Stimulated activated CD4-positive, alpha-beta T cell treated with anti-CD3 and anti-CD28 coated beads, Interleukin-15, amount 100 ng/mL, for 48 hours (primary cell): ENCODE data around the gene CES4A.
"Not testable (repeated sequence)": the region's sequence is repeated elsewhere in the genome, so short reads cannot be mapped to it uniquely, and the experiment has no call there.

ENCODE experiments used
- DNase-seq, 2 donors: peaks; one replicate each; pipeline ENCODE4 v3.0.0-alpha.2; 2020; ENCODE audit warnings: low read depth in 2 of 2

Gene CES4A

DNA sequence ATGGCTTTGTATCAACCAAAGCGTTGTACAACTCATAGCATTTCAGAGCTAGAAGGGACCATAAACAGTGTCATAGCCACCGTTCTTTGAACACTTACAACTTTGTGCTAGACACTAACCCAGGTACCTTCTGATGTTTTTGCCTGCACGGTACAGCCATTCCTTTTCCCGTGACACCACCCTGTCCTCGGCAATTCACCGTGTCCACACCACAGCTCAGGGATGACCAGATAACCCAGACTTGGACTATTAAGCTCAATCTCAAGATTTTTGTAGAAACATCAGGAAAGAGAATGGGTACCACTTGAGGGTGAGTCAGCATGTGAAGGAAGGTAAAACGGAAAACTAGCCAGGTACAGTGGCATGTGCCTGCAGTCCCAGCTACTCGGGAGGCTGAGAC lies 30.8 kb downstream of the CES4A start:
- no peak for DNase-seq

DNA sequence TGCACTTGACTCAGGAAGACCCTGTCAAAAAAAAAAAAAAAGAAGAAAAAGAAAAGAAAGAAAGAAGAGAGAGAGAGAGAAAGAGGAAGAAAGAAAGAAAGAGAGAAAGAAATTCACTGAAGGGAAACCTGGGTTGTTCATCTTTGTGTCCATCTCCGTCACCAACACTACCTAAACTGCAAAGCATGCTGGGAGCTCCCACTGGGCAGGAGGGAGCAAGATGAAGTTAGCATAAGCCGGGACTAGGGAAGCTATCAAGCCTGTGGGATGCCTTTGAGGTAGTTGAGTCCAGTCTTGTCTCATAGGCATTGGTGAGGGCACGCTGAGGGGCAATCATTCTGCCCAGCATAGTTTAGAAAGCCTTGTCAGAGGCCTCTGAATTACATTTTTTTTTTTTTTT lies 32.9 kb downstream of the CES4A start:
- DNase-seq: no peak

DNA sequence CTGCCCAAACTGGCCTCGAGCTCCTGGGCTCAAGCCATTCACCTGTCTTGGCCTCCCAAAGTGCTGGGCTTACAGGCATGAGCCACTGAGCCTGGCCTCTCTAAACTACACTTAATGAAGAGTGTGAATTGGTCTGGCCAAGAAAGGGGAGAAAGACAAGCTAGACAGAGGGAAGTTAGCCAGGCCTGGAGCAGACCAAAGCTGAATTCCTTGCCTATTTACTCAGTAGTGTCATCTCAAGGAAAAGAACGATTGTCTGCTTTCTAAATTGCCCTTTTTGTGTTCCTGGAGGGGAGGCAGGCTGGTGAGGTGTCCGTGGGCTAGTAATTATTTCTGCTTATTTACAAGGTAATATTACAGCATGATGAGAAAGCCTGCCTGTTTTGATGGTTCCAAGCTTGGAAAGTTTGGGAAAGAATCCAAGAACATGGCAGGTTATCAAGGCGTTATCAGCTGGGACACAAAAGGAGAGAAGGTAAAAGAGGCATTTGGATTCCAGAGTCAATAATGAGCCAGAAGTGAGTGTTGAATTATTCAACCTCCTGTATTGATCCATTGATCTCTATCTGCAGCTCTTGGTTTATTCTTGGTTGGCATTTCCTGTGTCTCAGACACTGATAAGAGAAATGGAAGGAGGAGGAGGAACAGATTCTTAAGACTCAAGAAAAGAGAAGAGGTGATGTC lies 34.3 kb downstream of the CES4A start:
- DNase-seq: no peak

DNA sequence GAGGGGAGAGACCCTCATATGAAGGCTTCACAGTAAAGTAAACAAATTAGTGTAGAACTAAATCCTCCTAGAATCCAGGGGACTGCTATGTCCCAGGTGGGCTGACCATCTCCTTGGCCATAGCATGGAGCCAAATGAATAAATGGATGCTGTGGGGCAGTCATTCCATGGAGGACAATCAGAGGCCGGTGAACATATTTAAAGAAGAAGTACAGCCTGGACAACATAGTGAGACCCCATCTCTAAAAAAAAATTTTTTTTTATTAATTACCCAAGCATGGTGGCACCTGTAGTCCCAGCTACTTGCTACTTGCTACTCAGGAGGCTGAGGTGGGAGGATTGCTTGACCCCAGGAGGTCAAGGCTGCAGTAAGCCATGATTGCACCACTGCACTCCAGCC lies 35.3 kb downstream of the CES4A start:
- no peak for DNase-seq

DNA sequence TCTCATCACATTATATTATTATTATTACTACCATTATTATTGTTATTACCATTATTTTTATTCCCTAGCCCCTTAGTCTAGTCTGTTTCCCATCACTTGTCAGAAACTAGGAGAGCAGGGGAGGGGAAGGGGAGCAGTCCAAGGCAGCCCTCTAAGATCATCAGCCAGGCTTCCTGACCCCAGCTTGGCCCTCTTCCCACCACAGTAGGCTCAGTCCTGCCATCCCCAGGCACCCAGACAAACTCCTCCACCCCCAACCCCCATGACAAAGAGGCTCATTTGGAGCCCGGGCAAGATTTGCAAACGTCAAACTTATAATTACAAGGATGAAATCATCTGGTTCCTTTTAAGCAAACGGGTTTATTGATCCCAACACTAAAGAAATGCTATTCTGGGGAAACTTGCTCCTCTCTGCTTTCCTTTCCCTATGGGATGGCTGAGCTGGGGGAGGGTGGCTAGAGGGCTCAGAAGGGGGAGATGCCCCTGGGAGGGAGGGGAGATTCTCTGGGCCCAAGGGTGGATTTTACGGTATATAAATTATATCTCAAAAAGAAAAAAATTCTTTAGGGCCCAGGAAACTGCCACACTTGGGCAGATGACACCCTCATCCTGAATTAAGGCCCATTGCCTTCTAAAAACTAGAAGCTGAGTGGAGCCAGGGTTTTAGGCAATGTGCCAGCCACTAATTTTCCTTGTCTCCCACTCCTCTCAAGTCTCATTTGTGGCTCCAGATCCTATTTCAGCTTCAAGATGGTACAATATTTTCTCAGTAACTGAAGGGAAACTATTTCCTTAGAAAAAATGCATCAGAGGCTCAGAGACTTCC lies 36.2 kb downstream of the CES4A start:
- no peak for DNase-seq

DNA sequence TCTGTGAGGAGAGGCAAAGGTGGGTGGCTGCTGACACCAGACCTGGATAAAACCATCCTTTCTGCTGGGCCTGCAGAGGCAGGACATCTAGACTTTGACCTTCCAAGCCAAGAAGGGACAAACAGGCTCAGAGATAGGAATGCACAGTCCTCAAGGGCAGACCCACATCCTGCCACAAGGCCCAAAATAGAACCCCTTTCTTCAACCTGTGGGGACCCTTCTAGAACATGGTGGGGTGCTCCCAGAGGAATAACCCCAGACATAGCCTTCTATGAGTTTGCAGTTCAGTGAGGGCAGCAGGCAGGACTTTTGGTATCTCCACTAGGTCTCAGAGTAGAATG lies 36.8 kb downstream of the CES4A start:
- no peak for DNase-seq

DNA sequence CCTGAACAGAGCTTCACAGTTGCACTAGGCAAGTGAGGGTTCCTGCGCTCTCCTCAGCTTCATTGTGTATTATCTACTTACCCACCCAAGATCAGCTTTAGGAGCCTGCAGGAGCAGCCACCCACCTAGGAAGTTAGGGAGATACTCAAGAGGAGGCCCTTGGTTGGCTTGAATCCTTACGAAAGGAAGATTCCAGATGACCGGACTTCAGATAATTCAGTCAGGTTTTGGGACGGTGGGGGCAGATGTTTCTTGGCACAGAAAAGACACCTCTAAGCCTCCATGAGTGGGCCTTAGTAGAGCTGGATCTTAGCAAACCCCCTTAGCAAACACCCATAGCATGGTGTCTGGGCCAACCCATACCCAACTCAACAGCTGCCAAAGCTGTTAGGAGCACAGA lies 38.2 kb downstream of the CES4A start:
- DNase-seq: no peak

DNA sequence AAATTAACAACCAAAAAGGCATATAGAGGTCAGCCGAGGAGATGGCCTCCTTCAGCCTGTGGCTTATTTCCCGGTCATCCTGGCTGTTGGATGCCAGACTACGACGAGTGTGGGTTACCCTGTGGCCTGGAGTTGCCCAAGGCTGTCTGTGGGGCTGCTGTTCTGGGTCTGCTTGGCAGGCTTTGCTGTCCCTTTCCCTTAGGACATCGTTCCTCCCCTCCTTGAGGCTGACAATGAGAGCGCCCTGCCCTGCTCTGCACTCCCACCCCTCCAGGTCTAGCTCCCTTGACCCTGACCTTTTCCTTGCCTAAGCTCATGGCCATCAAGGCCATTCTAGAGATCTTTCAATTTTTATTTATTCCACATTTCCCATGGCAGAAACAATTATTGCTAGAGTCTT lies 38.7 kb downstream of the CES4A start:
- DNase-seq: no peak

DNA sequence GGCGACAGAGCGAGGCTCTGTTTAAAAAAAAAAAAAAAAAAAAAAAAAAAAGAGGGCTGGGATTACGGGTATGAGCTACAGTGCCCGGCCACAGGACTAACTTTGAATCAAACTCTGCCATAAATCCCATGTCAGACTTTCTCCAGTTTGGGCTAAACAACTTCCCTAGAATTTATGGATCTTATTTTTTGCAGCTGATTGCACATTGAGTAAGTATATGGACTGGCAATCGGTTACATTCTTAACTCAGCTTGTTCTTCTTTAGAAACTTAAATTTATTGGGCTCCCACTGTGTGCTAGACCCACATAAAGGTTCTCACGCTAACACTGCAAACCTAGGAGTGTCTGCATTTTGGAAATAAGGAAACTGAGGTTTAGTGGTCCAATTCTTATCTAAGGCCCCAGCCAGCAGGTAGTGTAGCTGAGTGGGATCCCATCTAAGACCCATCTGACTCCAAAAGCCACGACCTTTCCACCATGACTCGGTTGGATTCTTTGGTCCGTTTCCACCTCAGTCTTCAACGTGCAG lies 39.8 kb downstream of the CES4A start:
- DNase-seq: no peak

DNA sequence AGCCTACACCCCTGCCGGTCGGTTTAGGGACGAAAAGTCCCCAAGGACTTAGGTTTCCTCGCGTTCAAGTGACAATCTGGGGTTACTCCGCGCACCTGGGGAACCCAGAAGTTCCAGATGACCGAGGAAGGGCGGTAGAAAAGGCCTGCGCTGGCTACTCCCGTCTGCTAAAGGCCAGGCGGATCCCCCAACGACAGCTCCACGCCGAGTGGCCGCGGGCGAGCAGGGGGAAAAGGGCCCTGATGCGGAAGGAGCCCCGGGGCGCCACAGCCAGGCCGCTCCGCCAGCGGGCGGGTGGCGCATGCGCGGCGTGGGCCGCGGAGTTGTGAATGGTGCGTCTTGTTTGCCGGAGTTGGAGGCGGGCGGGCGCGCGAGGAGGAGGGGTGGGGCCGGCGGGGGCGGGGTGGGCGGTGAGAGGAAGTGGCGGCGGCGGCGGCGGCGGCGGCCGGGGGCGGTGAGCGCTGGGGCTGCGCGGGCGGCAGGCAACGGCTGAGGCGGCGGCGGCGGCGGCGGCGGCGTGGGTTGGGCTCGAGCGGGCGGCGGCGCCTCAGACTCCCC lies 40.4 kb downstream of the CES4A start, which contains the start of gene CBFB:
Gene CBFB (plus strand): TSS at position 454 of the 558 bp plus-strand sequence. CDS start 259 bp downstream, outside the sequence.
- DNase-seq: peak; percentile 87

DNA sequence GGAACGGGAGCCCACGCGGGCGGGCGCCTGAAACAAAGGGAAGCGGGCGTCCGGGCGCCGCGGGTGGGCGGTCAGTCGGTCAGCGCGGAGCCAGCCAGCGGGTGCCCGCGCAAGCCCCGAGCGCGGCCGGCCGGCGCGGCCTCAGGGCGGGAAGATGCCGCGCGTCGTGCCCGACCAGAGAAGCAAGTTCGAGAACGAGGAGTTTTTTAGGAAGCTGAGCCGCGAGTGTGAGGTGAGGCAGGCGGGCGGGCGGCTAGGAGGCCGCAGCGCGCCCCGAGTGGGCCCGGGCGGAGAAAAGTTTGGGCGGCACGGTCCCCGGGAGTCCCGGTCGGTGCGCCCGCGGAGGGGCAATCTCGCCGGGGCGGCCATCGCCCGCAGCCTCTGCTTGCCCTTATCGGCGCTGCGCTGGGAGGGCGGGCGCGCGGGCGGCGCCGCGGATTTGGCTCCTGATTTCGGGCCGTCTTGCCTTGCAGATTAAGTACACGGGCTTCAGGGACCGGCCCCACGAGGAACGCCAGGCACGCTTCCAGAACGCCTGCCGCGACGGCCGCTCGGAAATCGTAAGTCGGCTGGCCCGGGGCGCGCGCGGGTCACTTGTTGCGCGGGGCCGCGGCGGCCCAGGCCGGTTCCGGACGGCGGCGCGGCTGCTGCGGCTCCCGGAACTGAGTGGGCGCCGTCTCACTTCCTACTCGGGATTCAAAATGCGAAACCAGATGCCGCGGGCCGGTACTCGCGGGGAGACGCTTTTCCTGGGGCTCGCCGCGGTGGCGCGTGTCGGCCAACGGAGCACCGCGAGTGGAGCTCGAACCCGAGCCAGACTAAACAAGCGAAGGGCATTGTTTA lies 41.1 kb downstream of the CES4A start:
- DNase-seq: peak in 1 of 2 donors; percentile 49

DNA sequence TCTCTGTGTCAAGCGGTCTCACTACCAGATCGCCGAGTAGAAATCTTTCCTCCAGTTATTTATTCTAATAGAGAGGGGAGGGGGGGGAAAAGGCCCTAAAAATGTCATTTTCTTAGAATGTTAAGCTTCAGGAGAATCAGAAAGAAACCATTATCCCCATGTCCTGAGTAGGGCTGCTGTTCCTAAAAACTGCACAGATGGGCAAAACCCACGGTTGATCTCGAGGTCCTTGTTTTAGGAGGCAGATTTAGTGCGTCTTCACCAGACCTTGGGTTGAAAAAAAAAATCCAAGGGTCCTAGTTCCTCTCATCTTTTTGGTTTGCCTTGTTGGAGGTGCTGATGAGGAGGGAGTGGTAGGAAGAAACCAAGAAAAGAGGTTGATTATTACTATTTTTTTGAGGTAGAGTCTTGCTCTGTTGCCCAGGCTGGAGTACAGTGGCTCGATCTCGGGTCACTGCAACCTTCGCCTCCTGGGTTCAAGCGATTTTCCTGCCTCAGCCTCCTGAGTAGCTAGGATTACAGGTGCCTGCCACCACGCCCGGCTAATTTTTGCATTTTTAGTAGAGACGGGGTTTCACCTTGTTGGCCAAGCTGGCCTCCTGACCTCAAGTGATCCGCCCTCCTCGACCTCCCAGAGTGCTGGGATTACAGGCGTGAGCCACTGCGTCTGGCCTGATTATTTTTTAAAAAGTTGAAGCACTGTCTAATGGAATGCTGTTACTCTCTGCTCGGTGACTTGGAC lies 42.0 kb downstream of the CES4A start:
- no peak for DNase-seq

DNA sequence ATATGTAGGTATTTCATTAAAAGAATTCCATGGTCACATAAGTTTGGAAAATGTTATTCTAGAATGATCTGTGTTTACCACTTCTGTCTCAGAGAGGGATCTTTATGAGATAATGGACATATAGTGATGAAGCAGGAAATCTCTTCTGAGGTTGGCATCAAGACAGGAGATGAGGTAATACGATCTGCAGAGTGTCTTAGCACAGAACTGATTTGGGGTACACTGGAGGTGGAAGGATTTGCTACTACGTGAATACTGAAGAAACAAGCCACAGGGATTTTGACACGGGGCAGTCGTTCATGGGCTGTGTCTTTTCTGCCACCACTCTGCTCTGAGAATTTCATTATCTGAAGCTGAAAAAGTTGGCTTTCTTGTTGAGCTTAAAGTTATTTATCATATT lies 46.1 kb downstream of the CES4A start:
- DNase-seq: no peak

DNA sequence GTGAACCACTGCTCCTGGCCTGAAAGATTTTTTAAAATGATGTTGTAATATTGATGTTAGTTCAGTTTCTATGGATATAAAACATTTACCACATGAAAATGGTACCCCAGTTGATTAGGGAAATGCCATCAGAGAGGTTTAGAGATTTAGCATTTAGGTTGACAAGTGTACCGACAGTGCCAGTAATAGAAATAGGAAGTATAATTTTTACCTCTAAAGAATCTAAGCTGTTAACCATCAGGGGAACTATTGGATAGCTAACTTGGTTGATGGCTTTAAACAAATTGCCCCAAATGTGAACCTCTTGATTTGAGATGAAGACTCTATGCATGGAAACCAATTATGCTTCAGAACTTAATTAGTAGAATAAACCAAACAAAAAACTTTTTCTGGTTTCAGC lies 47.0 kb downstream of the CES4A start:
- DNase-seq: no peak

DNA sequence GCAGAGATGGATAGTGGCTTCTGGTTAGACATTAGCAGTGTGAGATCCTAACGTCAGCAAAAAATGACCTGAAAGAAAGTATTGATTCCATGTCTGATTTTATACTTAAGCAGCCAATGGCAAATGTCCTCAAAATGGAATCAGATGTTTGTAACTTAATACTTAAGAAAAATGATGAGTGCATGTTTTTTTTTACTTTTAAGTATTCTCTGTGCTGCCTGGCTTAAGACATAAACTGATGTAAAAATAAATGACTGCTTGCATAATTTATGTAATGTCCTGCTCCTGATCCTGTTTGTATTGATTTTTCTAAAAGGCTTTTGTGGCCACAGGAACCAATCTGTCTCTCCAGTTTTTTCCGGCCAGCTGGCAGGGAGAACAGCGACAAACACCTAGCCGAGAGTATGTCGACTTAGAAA lies 47.9 kb downstream of the CES4A start:
- DNase-seq: no peak

DNA sequence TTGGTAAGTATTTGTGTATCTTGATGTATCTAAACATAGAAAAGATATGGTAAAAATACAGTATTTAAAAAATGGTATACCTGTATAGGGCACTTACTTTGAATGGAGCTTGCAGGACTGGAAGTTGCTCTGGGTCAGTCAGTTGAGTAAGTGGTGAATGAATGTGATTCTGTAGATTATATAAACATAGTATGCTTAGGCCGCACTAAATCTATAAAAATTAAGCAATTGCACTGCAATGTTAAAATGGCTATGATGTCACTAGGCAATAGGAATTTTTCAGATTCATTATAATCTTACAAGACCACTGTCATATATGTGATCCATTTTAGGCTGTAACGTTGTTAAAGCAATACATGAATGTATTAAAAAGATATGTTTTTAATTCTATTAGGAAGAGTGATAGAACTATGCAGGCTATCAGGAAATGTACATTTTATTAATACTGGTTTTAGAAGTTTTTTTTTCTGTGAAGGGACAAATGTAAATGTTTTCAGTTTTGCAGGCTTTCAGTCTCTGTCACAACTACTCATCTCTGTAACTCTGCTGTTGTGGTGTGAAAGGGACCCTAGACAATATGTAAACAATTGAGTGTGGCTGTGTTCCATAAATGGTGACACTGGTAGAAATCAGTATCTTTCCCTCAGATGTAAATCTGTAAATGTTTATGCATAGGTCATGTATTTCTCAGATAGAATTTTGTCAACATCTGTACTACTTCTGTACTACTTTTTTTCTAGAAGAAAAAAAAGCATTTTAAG lies 51.1 kb downstream of the CES4A start:
- DNase-seq: no peak

DNA sequence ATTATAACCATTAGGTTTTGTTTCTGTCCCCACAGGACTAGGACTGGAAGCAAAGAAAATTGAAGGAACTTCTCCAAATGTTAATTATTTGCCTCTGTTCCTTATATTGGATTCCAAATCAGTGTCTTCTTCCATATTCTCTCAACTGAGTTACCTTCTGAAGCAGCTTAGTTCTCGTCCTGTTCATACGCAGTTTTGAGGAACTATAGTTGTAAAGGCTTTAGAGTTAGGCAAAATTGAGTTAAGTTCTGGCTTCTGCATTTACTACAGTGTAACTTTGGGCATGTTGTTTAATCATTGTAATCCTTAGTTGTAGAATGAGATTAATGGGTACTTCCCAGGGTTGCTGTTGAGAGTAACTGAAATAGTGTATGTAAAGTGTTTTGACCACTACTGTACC lies 51.8 kb downstream of the CES4A start:
- no peak for DNase-seq

DNA sequence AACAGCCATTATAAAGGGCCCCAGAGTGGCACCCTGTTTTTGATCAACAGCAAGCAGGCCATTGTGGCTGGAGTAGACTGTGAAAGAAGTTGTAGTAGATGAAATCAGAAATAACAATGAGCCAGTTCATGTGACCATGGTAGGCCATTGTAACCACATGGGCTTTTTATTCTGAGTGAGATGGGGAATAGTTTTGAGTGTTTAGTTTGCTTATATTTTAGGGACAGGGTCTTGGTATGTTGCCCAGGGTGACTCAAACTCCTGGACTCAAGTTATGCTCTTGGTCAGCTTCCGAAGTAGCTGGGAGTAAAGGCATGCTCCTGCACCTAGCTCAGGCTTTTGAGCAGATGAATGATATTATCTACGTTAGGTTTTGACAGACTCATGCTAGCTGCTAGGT lies 52.5 kb downstream of the CES4A start:
- no peak for DNase-seq

DNA sequence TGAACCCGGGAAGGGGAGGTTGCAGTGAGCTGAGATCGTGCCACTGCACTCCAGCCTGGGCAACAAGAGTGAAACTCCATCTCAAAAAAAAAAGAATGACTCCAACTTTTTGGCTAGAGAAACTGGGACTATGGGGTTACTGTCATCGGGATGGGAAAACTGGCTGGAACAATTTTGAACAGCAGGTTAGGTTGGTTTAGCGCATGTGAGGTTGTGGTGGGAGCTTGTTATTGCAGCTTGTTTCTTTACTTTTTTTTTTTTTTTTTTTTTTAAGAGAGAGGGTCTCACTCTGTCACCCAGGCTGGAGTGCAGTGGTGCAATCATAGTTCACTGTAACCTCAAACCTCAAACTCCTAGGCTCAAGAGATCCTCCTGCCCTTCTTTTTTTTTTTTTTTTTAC lies 53.1 kb downstream of the CES4A start:
- not testable (repeated sequence) for DNase-seq

DNA sequence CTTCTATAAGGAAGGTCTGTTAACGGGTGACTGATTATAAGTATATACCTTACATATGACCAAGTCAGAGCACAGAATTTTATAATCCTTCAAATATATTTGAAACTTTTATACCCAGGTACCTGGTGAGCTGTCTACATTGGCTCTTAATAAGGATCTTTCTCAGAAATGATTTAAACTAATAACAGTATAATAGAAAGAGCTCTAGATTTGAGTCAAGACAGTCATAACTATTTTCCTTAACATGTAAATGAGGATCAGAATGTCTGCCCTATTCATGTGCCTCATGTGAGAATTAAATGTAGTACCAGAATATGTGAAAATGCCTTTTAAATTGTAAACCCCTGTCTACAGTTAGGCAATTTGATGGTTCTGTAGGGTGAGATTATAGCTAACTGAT lies 55.0 kb downstream of the CES4A start:
- no peak for DNase-seq
